Testis (tissue), 2 donors: Measurements from ENCODE around the gene ZNF28.
"Not testable (repeated sequence)": the region's sequence is repeated elsewhere in the genome, so short reads cannot be mapped to it uniquely, and the experiment has no call there.

Experiments
- CTCF ChIP-seq, 3 experiments: fragments of 450-650 bp in 2 of 3; fragments of 200-600 bp in 1 of 3; sonication (generic) in 1 of 3; IDR thresholded peaks; one replicate each; pipeline ENCODE4 v1.5.1; 2016 to 2019; ENCODE audit warnings: antibody characterized with exemption in 3 of 3, mild to moderate bottlenecking in 2 of 3, moderate library complexity in 1 of 3
- POLR2A ChIP-seq: fragments of 450-650 bp; IDR thresholded peaks from one replicate; pipeline ENCODE4 v1.6.1; 2017; ENCODE audit warnings: antibody characterized with exemption, mild to moderate bottlenecking, moderate library complexity

GRCh38 chr19:52856540-52857377 is 35.3 kb upstream of the ZNF28 start:
- TF ChIP-seq POLR2A; CTCF (IDR thresholded peaks at IDR 0.05): not testable (repeated sequence)
